Tongue (tissue), 2 donors: ENCODE results near the gene TSPAN3. TPM values are rescaled to one million over a fixed set of nuclear protein-coding genes. Genes with fewer than 3 reads are reported as not detected.

Experiments
- DNase-seq: peaks from one replicate; pipeline ENCODE4 v3.0.0-alpha.2; 2015
- total RNA-seq: library from RNA; depleted of rRNA; stranded (reverse); fragments of >200 nt; gene quantifications from one replicate; pipeline ENCODE4 v1.2.3, GENCODE V29; 2014

Gene TSPAN3
- total RNA-seq, 1 donor from 2014 or later: 373 TPM

DNA sequence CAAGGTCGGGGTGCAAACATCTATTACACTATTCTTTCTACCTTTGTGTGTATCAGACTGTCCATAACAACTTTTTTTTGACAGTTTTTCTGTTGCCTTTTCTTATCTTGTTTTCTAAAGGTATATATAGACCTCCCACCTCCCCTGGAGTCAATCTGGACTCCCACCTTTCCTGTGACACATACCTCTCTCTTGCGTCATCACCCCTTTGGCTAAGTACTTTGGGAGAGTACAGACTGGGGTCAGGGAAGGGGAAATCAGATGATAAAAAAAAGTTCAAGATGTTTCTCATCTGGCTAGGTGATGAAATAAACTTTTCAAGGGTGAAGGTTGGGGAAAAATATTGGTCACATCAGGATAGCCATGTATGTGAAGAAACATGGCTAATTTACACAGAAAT, 17.2 kb downstream of the TSPAN3 start:
- no peak for DNase-seq

DNA sequence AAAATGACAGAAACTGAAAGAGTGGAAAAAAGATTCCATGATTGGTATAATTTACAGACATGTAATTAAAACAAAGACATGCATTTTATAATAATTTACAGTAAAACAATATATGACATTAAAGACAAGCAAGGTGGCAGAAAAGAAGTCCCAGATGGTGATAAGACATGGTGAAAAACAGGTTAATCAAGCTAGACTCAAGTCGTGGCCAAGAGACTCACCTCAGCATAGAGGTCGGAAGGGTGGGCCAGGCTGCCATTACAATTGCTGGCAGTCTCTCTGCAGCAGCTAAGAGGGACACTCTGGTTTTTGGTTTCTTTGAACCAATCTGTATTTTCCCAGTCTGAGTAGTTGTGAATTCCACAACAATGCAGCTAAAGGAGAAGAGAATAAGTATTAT, 18.4 kb downstream of the TSPAN3 start:
- no peak for DNase-seq

DNA sequence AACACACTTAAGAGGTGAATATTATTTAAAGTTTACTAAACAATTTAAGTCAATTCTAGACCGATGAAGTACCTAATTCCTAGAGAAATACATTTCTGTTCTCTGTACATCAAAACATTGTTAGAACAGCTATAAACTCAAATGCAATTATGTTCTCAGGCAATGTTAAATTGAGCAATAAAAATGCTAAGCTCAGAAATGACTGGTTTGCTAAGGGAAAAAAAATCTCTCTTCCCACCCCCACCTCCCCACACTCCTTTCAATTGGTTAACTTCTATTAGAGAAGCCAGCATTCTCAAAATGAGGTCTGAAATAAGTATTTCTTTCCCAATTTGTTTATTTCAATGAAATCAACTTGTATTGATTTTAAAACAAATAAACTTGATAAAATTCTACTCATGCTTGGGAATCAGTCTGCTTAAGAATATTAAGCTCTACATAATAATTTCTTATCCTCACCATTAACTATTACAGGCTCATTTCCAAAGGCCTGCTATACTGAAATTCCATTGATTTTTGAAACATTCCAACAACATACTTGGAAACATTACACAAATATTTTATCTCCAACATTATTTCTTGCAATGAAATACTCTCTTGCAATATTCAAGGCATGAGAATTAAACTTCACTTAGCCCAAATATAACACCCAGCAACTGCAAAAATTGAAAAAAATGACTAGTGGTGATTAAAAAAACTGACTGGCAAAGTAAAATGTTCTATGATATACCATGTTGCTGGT, 22.6 kb downstream of the TSPAN3 start:
- DNase-seq: no peak

DNA sequence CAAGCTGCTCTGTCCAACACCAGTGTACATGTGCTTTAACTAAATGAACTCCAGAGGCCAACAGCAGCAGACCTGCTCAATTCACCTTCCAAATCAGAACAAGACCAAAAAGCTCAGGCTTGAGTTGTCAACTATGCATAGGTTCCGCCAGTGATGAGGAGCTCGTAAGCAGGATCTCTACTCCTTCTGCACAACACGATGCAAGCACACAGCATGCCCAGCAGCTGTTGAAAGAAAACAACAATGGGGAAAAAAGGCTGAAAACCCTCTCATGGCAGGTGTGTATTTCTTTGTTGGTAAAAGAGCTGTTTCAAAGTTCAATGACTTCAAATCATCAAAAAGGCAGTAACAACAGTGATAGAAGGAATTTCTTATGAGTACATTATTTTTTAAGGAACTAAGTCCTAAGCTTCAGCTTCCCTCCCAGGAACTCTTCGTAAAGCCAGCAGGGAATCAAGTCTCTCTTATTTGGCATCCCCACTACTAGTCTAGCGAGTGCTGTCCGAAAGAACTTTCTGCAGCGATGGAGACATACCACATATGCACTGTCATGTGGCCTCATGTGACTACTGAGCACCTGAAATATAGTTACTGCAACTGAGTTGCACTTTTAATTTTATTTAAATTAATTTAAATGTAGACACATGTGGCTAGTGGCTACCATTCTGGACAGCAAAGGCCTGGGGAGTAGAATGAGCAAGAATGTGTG, 24.1 kb downstream of the TSPAN3 start:
- DNase-seq: no peak

DNA sequence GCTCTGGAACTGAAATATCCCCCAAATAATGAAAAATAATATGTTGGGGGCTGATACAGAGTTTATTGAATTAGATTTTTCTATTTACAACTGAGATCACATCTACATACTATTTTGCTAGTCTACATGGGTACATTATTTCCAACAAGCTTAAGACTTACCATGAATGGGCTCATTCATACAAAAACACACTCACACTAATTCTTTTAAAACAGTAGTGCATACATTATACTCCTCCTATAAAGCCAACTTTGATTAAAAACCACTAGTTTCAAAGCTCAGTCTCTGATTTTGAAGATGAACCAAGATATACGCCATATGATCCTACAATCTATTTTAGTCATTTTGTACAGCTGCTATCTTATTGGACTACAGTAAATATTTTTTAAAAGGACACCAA, 24.9 kb downstream of the TSPAN3 start:
- DNase-seq: no peak

DNA sequence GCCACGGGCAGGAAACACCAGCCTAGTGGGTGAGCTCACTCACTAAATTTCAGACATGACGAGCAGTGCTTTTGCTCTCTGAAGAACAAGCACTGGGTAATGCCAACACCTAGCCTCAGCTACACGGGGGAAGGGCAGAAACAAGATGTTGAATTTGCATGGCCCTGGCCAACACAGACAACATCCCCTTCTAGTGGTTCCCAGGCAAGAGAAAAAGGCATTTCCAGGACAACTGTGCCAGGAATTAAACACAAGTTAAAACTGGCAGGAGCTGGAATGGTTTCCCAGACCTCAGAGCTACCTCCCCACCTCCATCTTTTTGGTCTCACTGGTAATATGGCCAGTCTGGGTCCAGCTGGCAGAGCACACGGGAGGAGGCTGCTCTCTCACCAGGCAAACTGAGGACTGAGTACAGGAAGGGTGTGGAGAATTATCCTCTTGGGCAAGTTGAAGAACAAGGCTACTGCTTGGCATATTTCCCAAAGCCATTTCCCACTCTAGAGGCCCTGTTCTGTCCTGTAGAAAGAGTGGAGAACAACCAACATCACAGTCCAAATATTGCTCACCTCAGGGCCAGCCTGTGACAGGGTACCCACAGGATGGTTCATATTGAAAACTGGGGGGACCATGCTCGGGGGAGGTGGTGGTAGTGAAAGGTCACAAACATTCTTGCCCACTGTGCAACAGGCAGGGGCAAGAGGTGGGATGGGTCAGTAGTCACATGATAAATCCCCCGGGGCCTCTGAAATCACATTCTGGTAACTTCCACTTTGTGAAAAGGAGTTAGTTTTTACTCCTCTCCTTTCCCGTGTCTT, 26.5 kb downstream of the TSPAN3 start:
- no peak for DNase-seq

DNA sequence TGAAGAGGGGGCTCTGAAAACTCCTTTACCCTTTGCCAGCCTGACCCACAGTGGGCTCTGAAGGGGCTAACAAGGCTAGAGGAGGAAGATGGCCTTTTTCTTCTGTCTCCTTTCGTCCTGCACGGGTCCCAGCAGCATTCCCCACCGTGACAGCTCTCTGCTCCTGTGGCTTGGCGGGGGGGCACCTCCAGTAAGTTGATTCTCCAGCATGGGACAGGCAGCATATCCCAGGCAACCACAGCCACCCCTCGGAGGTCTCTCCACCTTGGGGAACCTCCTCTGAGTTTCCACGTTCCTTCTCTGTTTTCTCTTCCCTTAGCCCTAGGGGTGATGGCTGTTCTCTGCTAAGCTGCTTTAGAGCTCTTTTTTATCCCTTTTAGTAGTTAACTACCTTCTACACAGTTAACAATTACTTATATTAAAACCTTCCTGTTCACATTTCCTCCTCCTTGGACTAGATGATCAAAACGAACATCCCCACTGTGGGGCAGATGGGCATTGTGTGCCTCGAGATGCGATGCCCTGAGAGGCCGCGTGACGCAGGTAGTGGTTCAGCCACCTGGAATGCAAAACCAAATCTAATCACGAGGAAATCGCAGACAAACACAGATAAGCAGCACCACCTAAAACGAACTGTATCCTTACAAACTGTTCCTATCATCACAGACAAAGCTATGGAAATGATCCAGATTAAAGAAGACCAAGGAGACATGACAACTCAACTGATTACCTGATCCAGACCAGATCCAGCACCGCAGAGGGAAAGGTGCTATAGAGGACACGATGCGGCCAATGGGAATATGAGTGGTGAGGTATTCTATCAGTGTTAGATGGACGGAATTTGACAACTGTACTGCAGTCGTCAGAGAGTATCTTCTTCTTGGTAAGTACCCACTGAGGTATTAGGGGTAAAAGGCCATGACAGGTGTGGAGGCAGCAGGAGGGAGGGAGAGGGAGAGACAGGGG, 27.7 kb downstream of the TSPAN3 start:
- DNase-seq: no peak

DNA sequence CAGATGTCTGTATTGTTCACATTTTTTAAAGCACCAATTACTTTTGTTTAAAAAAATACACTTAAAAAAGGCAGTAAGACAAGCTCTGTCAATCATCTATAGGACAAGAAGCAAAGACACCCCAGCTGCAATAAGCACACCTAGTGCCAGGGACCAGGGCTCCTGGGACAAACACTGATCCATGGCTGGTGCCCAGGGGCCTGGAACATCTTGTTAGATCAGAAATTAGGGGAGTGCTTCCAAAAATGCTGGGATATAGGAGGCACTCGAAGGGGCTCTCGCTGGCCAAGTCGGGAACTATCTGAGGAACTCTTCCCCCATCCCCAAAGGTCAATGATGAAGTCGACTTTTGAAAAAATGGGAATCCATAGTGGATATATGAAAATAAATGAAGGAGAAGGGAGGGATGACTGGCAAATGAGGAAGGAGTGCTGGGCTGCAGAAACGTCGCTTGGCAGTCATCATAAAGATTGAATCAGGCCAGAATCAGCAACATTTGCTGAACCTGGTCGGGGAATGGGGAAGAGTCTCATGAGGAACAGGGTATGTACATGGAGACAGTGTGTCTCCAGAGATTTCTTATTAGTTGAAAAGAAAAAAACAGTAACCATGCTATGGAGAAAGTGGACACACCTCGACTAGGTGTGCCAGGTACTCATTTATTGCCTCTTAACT, 28.5 kb downstream of the TSPAN3 start:
- DNase-seq: no peak

DNA sequence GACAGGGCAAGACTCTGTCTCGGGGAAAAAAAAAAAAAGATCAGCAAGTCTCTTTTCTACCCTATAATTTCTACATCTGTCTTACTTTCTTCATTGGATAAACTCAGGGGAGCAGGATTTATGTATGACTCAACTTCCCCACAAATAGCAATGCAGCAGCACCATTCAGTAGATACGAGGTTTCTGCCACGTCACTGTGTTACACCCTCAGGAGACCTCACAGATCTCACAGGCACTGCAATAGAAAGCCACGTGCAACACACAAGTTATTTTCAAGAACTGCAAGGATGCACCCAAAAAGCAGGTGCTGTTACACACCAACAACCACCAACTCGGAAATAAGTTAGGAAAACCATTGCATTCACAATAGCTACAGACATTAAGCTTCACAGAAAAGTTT, 30.2 kb downstream of the TSPAN3 start:
- DNase-seq: no peak

DNA sequence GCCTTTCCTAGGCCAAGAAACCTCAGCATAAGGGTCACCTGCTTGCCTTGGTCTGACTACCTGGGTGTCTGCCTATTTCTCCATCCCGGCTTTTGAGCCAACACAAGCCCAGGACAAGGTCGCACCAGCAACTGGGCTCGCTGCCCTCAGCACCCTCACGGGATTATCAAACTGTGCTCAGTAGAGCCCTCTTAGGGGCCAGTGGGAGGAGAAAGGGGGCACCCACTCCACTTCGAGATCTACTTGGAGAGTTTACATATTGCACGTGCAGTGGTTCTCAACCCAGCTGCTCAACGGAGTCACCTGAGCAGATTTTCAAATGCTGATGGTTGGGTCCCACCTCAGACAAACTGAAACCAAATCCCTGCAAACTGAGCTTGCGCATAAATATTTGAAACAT, 31.1 kb downstream of the TSPAN3 start:
- no peak for DNase-seq

DNA sequence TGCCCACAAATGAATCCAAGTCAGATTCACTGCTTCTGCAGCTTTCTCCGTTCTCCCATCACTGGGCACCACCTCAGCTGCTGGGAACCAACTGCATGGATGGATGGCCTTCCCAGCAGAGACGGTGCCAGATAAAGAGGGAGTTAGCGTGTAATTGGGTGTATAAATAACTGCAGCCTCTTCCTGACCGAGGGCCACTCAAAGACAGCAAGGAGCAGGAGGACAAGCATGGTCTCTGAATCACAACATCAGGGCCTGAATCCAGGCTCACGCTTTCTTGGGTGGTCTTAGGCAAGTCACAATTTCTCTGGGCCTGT, 31.7 kb downstream of the TSPAN3 start:
- DNase-seq: no peak

DNA sequence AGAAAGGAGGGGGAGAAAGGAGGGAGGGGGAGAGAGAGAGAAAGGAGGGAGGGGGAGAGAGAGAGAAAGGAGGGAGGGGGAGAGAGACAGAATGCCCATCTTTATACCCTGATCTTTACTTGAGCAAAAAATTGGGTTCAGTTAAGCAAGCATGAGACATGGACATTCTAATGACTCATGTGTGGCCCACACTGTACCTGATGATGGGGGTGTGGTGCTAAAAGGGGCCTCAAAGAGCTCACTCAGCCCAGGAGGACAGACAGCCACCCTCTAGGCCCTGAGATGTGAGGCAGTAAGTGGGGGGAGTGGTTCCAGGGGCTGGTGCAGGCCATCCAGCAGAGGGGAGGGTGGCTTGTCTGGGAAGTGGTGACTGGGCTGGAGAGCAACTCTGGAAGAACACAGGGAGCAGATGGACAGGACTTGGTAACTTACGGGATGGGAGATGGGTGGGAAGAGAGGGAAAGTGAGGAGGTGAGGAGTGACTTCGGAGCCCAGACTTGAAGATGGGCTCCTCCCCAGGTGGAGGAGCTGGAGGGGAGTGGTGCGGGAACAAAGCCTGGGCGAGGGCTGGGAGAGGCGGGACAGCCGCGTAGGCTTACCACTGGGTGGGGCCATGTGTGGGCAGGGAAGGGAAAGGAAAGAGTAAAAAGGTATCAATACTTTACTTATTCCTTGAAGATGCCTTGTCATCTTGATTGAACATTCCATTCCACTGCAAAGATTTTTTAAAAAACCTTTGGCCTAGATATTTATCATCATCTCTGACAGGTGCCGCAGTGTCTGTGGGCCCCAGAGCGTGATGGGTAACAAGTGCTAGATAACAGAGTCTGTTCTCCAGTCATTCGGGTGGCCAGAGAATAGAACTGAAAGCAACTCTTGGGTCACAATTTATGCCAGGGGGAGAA, 32.3 kb downstream of the TSPAN3 start:
- DNase-seq: no peak

DNA sequence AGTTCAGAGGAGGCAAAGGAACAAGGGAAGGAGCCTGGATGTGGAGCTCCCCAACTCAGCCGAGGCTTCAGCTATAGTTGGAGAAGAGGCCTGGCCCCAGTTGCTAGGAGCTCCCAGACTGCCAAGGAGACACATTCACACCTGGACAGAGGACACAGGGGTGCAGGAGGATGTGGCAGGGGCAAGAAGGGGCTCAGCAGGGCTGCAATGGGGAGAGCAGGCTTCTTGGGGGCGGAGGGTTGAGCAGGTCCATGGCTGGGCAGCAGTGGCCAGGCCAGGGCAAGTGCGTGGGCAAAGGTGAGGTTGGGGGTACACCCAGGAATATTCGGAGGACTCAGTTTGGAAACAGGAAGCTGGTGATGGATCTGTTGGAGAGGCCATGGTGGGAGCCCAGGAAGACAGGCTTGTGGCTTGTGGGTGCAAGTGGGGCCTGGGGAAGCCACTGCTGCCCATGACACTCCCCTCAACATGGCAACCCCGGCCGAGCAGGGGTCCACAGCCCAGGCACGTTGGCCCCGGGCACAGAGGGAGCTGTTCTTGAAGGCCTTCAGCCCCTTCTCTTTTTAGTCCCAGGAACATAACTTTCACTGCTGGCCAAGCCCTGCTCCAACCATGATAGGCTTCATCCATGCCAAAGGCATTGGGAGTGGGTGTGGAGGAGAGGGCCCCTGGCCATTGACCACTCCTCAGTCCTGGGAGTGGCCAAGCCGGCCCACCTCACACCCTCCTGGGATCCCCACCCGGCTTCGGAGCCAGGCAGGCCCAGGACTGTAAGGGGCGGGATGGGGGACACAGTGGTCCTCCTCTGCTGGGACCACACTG, 33.3 kb downstream of the TSPAN3 start:
- no peak for DNase-seq

DNA sequence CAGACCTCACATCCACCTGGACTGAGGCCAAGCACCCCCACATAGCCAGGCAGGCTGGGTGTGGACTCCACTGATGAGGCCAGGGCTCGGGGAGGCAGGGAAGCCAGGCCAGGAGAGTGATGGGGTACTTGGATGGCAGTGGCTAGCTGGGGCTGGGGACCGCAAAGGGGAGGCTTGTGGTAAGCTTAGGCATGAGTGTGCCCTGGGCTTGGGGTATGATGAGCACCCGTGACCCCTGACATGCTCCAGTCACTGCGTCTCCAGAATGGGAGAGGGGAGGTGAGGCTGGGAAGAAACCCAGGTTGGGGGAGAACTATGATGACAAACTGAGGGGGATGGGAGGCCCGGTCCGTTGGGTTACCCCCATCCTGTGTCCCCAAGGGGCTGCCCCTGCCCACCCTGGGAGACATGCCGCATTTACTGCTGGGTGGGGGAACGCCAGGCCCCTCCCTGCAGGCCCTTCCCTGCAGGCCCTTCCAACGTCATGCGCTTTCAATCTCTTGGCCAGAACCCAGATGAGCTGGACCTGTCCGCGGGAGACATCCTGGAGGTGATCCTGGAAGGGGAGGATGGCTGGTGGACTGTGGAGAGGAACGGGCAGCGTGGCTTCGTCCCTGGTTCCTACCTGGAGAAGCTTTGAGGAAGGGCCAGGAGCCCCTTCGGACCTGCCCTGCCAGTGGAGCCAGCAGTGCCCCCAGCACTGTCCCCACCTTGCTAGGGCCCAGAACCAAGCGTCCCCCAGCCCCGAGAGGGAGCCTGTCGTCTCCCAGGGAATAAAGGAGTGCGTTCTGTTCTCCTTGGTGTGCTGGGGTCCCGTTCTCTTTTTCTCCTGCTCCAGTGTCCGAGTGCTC, 34.1 kb downstream of the TSPAN3 start:
- no peak for DNase-seq

DNA sequence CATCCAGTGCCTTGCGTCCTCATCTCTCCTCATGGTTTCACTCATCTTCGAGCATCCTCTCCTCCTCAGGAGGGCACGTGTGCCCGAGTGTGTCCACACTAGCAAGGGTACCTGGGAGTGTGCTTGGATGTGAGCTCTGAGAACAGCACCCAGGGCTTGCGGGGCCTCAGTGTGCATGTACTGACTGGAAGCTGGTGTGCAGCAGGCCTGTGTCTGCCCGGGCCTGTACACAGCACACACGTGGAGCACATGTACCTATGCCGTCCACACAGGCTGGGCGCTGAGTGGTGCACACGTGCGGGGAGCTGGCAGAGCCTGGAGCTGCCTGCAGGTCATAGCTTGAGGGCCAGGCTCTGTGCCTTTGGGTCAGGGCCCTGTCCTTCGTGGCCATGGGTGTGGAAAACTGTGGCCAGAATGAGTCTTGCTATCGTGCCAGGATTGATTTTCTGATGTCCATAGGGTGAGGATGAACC, 34.9 kb downstream of the TSPAN3 start:
- DNase-seq: no peak

DNA sequence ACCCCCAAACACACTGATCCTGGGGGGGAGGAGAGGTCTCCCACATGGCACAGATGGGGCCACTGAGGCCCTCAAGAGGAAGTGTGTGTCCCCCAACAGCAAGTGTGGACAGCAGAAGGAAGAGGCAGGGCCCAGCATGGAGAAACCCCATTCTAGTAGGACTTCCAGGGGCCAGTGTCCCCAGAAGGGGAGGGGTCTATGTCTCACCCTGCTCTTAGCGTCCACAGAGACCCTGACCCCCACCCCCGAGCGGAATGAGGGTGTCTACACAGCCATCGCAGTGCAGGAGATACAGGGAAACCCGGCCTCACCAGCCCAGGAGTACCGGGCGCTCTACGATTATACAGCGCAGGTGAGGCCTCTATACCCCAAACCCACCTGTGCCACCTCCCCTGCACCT, 35.3 kb downstream of the TSPAN3 start:
- no peak for DNase-seq

DNA sequence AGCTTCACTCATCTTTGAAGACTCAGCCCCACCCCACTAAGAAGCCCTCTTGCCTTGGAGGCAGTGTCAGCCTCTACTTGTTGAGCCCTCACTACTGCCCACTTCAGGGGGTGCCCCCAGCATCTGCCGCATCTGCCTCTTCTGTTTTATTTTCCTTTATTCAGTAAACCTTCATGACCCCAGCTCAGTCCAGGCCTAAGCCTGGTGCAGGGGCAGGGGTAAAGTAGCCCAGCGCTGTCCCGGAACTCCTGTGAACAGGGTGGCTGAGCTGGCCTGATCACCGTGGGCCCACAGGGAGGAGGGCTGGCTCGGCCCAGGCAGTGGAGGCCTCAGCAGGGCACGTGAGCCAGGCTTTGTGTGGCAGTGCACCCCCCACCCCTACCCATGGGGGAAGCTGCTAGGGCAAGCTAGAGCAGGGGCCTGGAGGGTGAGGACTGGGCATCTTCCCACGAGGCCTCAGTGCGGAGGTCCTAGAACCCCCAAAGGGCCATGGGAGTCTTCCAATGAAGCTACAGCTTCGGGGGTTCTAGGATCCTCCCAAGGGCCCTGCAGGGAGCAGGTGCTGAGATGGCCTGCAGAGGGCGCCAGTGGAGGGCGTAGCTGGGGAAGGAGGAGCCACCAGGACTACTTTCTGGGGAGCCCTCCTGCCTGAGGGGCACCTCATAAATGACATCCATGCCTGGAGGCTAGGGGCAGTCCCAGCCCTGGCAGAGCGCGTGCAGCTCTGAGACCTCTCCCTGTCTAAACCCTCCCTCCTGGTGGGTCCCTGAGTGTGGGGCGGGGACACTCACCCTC, 36.0 kb downstream of the TSPAN3 start:
- DNase-seq: no peak
